GM18505 (cell line): ENCODE results near the gene OPRPN.
A peak's percentile ranks its signal among the peaks of the same experiment; 100 is the strongest.

ENCODE experiments used
- ATAC-seq: cut with Tn5 transposase; IDR thresholded peaks from one replicate; pipeline ENCODE4 v1.9.1; 2021; ENCODE audit not compliant: unreplicated experiment
- POLR2A ChIP-seq: IDR thresholded peaks from 4 replicates; pipeline ENCODE4 v1.6.1; 2011; ENCODE audit warnings: borderline replicate concordance; ENCODE audit not compliant: insufficient read depth, insufficient read length; ENCODE audit errors: extremely low read depth

OPRPN gene

GRCh38 chr4:70397580-70397979, at the start of gene OPRPN:
TSS of gene OPRPN (plus strand) at chr4:70397940. CDS start at chr4:70399286, 1,346 bp downstream.
- no peak for TF ChIP-seq POLR2A
- ATAC-seq: no peak

GRCh38 chr4:70356185-70356584, 41.6 kb upstream of the OPRPN start:
- TF ChIP-seq POLR2A: no peak
- ATAC-seq: no peak

- no peak for TF ChIP-seq POLR2A
- no peak for ATAC-seq
These were observed 38.6 kb upstream of the OPRPN start for GRCh38 chr4:70359115-70359661.

GRCh38 chr4:70360460-70360859, 37.3 kb upstream of the OPRPN start, which contains the start of gene SMR3A:
TSS of gene SMR3A (plus strand) at chr4:70360760. CDS start at chr4:70362116, 1,356 bp downstream.
- no peak for ATAC-seq
- no peak for TF ChIP-seq POLR2A

GRCh38 chr4:70364002-70364401, 33.7 kb upstream of the OPRPN start:
- no peak for ATAC-seq
- no peak for TF ChIP-seq POLR2A

- TF ChIP-seq POLR2A: no peak
- no peak for ATAC-seq
These were observed 32.3 kb upstream of the OPRPN start for GRCh38 chr4:70365479-70365878.

GRCh38 chr4:70367813-70368212, 29.9 kb upstream of the OPRPN start:
- no peak for ATAC-seq
- no peak for TF ChIP-seq POLR2A

GRCh38 chr4:70371987-70372386, 25.8 kb upstream of the OPRPN start:
- no peak for ATAC-seq
- no peak for TF ChIP-seq POLR2A

GRCh38 chr4:70372760-70373159, 25.0 kb upstream of the OPRPN start:
- ATAC-seq: no peak
- no peak for TF ChIP-seq POLR2A

GRCh38 chr4:70380578-70380977, 17.2 kb upstream of the OPRPN start:
- ATAC-seq: no peak
- TF ChIP-seq POLR2A: no peak

GRCh38 chr4:70382691-70383181, 15.0 kb upstream of the OPRPN start, which contains the start of gene SMR3B:
TSS of gene SMR3B (plus strand) at chr4:70383131. CDS start at chr4:70384511, 1,380 bp downstream.
- no peak for TF ChIP-seq POLR2A

GRCh38 chr4:70392057-70392776, 5.5 kb upstream of the OPRPN start:
- peak; percentile 62 for ATAC-seq
- TF ChIP-seq POLR2A: no peak

More at GRCh38 chr4:70382691-70383181, 15.0 kb upstream of the OPRPN start, which contains the start of gene SMR3B:
- ATAC-seq: no peak

- no peak for ATAC-seq
- TF ChIP-seq POLR2A: no peak
These were observed 1.6 kb downstream of the OPRPN start for GRCh38 chr4:70399319-70399718.

GRCh38 chr4:70402762-70403161, 5.0 kb downstream of the OPRPN start:
- no peak for TF ChIP-seq POLR2A
- ATAC-seq: no peak
